GM12878 (cell line): ENCODE results near the gene RYR2. TPM values are rescaled to one million over a fixed set of nuclear protein-coding genes. Genes with fewer than 3 reads are reported as not detected.

Source experiments
- ATAC-seq: fragments of 200-7000 bp; cut with Tn5 transposase; 3 replicates; pipeline ENCODE4 v1.9.1; 2020; ENCODE audit warnings: mild to moderate bottlenecking, moderate library complexity
- BruUV-seq: library from RNA; stranded (reverse); fragments of 400-500 nt; replicated peaks from 2 replicates; lab custom pipeline; 2021; lab: Mats Ljungman, UMichigan
- CTCF ChIA-PET: fragments of 300-600 bp; sonication (Branson Sonifier 250); formaldehyde crosslinking; extraction: SDS; loops from one replicate; lab custom pipeline; 2021; ENCODE audit warnings: inconsistent platforms; lab: Yijun Ruan, JAX
- POLR2A ChIA-PET: fragments of 350-600 bp; formaldehyde crosslinking; extraction: SDS; loops from one replicate; lab custom pipeline; 2021; ENCODE audit warnings: inconsistent platforms; lab: Charles Lee
- RAD21 ChIA-PET: fragments of 300-600 bp; sonication (Branson Sonifier 250); formaldehyde crosslinking; loops from one replicate; lab custom pipeline; 2023; ENCODE audit warnings: antibody characterized with exemption; ENCODE audit not compliant: unreplicated experiment; lab: Charles Lee
- SMC1A ChIA-PET: fragments of 300-600 bp; sonication (Branson Sonifier 250); formaldehyde crosslinking; loops from one replicate; lab custom pipeline; 2023; ENCODE audit not compliant: unreplicated experiment, uncharacterized antibody; lab: Charles Lee
- DNase-seq: peaks from one replicate; pipeline ENCODE4 v3.0.0-alpha.2; 2011; ENCODE audit warnings: low read depth, low spot score
- FAIRE-seq: peaks from 3 replicates; lab custom pipeline; 2011; peaks lifted over from hg19 to GRCh38; lab: Jason Lieb, UNC
- H2AFZ ChIP-seq: 2 replicates; pipeline ENCODE4 v1.6.0; 2011; ENCODE audit warnings: low read depth, low read length, control low read depth; ENCODE audit not compliant: control insufficient read depth
- H3K27ac ChIP-seq: 2 replicates; pipeline ENCODE4 v1.5.1; 2011; ENCODE audit warnings: control low read depth; ENCODE audit not compliant: control insufficient read depth, insufficient read depth
- H3K27me3 ChIP-seq, 2 experiments: replicated peaks in 1 of 2; 2 replicates each; pipeline versions ENCODE4 v1.6.0 to v1.6.1; 2011; ENCODE audit warnings: low read length in 1 of 2; ENCODE audit not compliant: control insufficient read depth in 2 of 2, insufficient read depth in 2 of 2
- H3K36me3 ChIP-seq, 2 experiments: 2 replicates each; pipeline ENCODE4 v1.5.1; 2011; ENCODE audit warnings: low read length in 1 of 2; ENCODE audit not compliant: control insufficient read depth in 2 of 2, insufficient read depth in 2 of 2
- H3K4me1 ChIP-seq: 2 replicates; pipeline ENCODE4 v1.6.1; 2011; ENCODE audit warnings: mild to moderate bottlenecking, low read length, moderate library complexity, mixed read lengths; ENCODE audit not compliant: control insufficient read depth, insufficient read depth
- H3K4me2 ChIP-seq: 2 replicates; pipeline ENCODE4 v1.6.0; 2011; ENCODE audit warnings: control low read depth; ENCODE audit not compliant: control insufficient read depth, insufficient read depth
- H3K4me3 ChIP-seq: fragments of 200-600 bp; sonication (generic); 2 replicates; pipeline ENCODE4 v1.5.1; 2016
- H3K79me2 ChIP-seq: 2 replicates; pipeline ENCODE4 v1.6.0; 2011; ENCODE audit warnings: low read length; ENCODE audit not compliant: control insufficient read depth, insufficient read depth
- H3K9ac ChIP-seq: 2 replicates; pipeline ENCODE4 v1.8.0; 2011; ENCODE audit warnings: low read length, control low read depth, mixed read lengths; ENCODE audit not compliant: control insufficient read depth, insufficient read depth
- H3K9me3 ChIP-seq: replicated peaks from 3 replicates; pipeline ENCODE4 v1.5.1; 2011; ENCODE audit warnings: mild to moderate bottlenecking, low read length; ENCODE audit not compliant: control insufficient read depth, insufficient read depth
- H4K20me1 ChIP-seq: 2 replicates; pipeline ENCODE4 v1.6.0; 2011; ENCODE audit not compliant: control insufficient read depth, insufficient read depth
- ASH2L ChIP-seq: fragments of 300-600, 200-600 bp; sonication (generic); IDR thresholded peaks from 2 replicates; pipeline ENCODE4 v1.6.1; 2017; ENCODE audit warnings: low read depth, mild to moderate bottlenecking, borderline replicate concordance
- BACH1 ChIP-seq: fragments of 450-650 bp; IDR thresholded peaks from 2 replicates; pipeline ENCODE4 v1.6.1; 2017; ENCODE audit warnings: mild to moderate bottlenecking, borderline replicate concordance
- CBX3 ChIP-seq: fragments of 200-600 bp; sonication (generic); IDR thresholded peaks from 2 replicates; pipeline ENCODE4 v1.6.1; 2016; ENCODE audit warnings: low read depth, borderline replicate concordance
- EZH2 ChIP-seq: IDR thresholded peaks from 2 replicates; pipeline ENCODE4 v1.6.1; 2012; ENCODE audit warnings: low read depth, mild to moderate bottlenecking, control low read depth, inconsistent platforms, low read length, borderline replicate concordance; ENCODE audit not compliant: control insufficient read depth
- IRF3 ChIP-seq: fragments of 450-650 bp; IDR thresholded peaks from 2 replicates; pipeline ENCODE4 v1.6.1; 2014; ENCODE audit warnings: mild to moderate bottlenecking
- NBN ChIP-seq: fragments of 450-650 bp; IDR thresholded peaks from 2 replicates; pipeline ENCODE4 v1.6.1; 2016
- POLR2A ChIP-seq: IDR thresholded peaks from 2 replicates; pipeline ENCODE4 v1.6.1; 2011; ENCODE audit warnings: low read depth, mild to moderate bottlenecking, low read length
- SMAD1 ChIP-seq: fragments of 450-650 bp; IDR thresholded peaks from 2 replicates; pipeline ENCODE4 v1.6.1; 2018; ENCODE audit warnings: mild to moderate bottlenecking, low read depth; ENCODE audit not compliant: partially characterized antibody
- WGBS: methylation state at CpG from one replicate; pipeline ENCODE4 v1.1.6; 2016; ENCODE audit warnings: low lambda C conversion rate; ENCODE audit not compliant: insufficient replicate concordance, insufficient coverage; ENCODE audit errors: missing lambda C conversion rate; 5-methylcytosine and 5-hydroxymethylcytosine counted together
- in situ Hi-C: fragments of 300-500 bp; cut with MboI; formaldehyde crosslinking; loops from 9 replicates; pipeline ENCODE4 v1.14.3; 2018; ENCODE audit warnings: mixed read lengths
- intact Hi-C: fragments of 100-400 bp; cut with micrococcal nuclease; formaldehyde crosslinking; loops from one replicate; pipeline ENCODE4 v1.14.2; 2022; ENCODE audit not compliant: unreplicated experiment
- polyA plus RNA-seq, 11 experiments: library from polyadenylated mRNA; depleted of rRNA in 4 of 11; unstranded in 6 of 11; stranded (reverse) in 5 of 11; fragments of >200 nt; fragmentation: Nextera tagmentation in 4 of 11; fragmentation: Illumina TruSeq in 1 of 11; extraction: Ambion mirVana in 4 of 11; extraction: Trizol in 1 of 11; gene quantifications; 1 replicate in 1 of 11; 2 replicates in 10 of 11; pipeline versions ENCODE4 v1.2.1 to v1.2.3, GENCODE V29; 2011 to 2016; ENCODE audit warnings: inconsistent platforms in 2 of 11, missing spikeins in 2 of 11, low read depth in 1 of 11
- total RNA-seq, 4 experiments: library from RNA; depleted of rRNA in 3 of 4; stranded (reverse); fragments of >200 nt in 3 of 4; fragmentation: Illumina TruSeq in 1 of 4; extraction: Trizol in 1 of 4; gene quantifications; 2 replicates each; pipeline versions ENCODE4 v1.2.1 to v1.2.3, GENCODE V29; 2013 to 2021
- TF ChIP-seq, protein P1 (sequence below): fragments of 450-650 bp; IDR thresholded peaks from 2 replicates; pipeline ENCODE4 v1.6.1; 2017; ENCODE audit warnings: mild to moderate bottlenecking, low read depth, inconsistent platforms; ENCODE audit not compliant: poor library complexity, severe bottlenecking

RYR2 gene
- total and polyA plus RNA-seq, 10 of the 15 experiments (the other 5 are each of a cell fraction or from before 2014, with no cell fraction given): 0.01 to 0.04 TPM; not detected in 8

DNA sequence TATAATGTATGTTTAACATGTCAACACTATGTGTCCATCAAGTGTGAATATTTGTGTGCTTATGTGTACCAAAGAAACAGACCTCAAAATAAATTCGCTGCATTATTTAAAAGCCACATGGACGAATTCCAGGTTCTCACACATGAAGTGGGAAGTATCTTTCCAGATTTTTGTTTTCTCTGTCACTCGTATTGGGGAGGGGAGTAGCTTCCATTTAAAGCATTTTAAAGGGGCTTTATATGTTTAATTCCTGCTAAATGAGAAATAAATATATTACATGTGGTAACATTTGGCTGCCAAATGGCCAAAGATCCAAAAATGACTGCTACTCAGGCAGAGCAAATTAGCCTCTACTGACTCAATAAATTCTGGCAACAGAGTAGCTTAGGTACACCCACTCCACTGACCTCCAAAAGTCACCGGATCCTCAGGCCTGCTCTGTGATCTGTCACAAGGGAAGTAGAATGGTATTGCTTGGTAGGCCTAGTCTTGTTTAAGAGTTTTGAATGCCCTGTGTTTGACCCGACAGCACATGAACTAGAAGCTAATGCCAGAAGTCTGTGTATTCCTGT is 670.7 kb downstream of the RYR2 start:
- ChIA-PET POLR2A (no interaction called here), RAD21 (no interaction called here), CTCF (no interaction called here), SMC1A (no interaction called here)
- no peak for FAIRE-seq
- ATAC-seq: no peak
- WGBS: 26% methylated on average over 5 of the region's 5 CpGs
- Histone ChIP-seq H3K4me3 (no peak overlapping the region), H3K27ac (no peak overlapping the region), H3K9me3 (no peaks in the 10 kb centered on the region), H3K4me2 (no peak overlapping the region), H3K4me1 (no peaks in the 10 kb centered on the region), H3K36me3 (no peaks in the 10 kb centered on the region), H2AFZ (no peak overlapping the region), H3K79me2 (no peaks in the 10 kb centered on the region), H4K20me1 (no peaks in the 10 kb centered on the region), H3K27me3 (no peaks in the 10 kb centered on the region), H3K9ac (no peak overlapping the region)
- BruUV-seq: no TSS peak
- TF ChIP-seq SMAD1 (no peak), EZH2 (no peak), CBX3 (no peak), IRF3 (no peak), POLR2A (no peak), NBN (no peak), ASH2L (no peak), BACH1 (no peak)
- TF ChIP-seq, protein P1, sequence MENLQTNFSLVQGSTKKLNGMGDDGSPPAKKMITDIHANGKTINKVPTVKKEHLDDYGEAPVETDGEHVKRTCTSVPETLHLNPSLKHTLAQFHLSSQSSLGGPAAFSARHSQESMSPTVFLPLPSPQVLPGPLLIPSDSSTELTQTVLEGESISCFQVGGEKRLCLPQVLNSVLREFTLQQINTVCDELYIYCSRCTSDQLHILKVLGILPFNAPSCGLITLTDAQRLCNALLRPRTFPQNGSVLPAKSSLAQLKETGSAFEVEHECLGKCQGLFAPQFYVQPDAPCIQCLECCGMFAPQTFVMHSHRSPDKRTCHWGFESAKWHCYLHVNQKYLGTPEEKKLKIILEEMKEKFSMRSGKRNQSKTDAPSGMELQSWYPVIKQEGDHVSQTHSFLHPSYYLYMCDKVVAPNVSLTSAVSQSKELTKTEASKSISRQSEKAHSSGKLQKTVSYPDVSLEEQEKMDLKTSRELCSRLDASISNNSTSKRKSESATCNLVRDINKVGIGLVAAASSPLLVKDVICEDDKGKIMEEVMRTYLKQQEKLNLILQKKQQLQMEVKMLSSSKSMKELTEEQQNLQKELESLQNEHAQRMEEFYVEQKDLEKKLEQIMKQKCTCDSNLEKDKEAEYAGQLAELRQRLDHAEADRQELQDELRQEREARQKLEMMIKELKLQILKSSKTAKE: no peak
- in situ Hi-C loops (no loop called here), intact Hi-C loops (no loop called here)
- DNase-seq: no peak
